PC-9 (cell line): Measurements from ENCODE around the gene DGCR6L. TPM values are rescaled to one million over a fixed set of nuclear protein-coding genes. Genes with fewer than 3 reads are reported as not detected.

Source experiments
- BruUV-seq: library from RNA; stranded (reverse); fragments of 400-500 nt; replicated peaks from 2 replicates; lab custom pipeline; 2021; lab: Mats Ljungman, UMichigan
- CTCF ChIA-PET: fragments of 300-600 bp; sonication (Branson Sonifier 250); formaldehyde crosslinking; loops from one replicate; lab custom pipeline; 2022; ENCODE audit warnings: antibody characterized with exemption; lab: Charles Lee
- POLR2A ChIA-PET: fragments of 300-600 bp; sonication (Branson Sonifier 250); formaldehyde crosslinking; loops from one replicate; lab custom pipeline; 2022; ENCODE audit warnings: antibody characterized with exemption; ENCODE audit not compliant: unreplicated experiment; lab: Charles Lee
- DNase-seq, 2 experiments: peaks; one replicate each; pipeline versions ENCODE4 v3.0.0 to v3.0.0-alpha.2; 2015 to 2022; ENCODE audit warnings: mixed read lengths in 1 of 2
- H2AFZ ChIP-seq: fragments of 200-600 bp; sonication (generic); 2 replicates; pipeline ENCODE4 v1.8.1; 2017; ENCODE audit warnings: antibody characterized with exemption
- H3F3A ChIP-seq: fragments of 200-600 bp; sonication (generic); 2 replicates; pipeline ENCODE4 v1.8.1; 2017; ENCODE audit warnings: antibody characterized with exemption, mild to moderate bottlenecking, low read depth; ENCODE audit not compliant: insufficient read depth
- H3K27ac ChIP-seq: fragments of 200-600 bp; sonication (generic); 2 replicates; pipeline ENCODE4 v1.6.1; 2016; ENCODE audit warnings: mixed run types
- H3K27me3 ChIP-seq: fragments of 200-600 bp; sonication (generic); 2 replicates; pipeline ENCODE4 v1.6.1; 2016; ENCODE audit warnings: low read depth, mixed run types; ENCODE audit not compliant: insufficient read depth
- H3K36me3 ChIP-seq: fragments of 200-600 bp; sonication (generic); 2 replicates; pipeline ENCODE4 v1.6.1; 2016; ENCODE audit warnings: low read depth, mixed run types
- H3K4me1 ChIP-seq: fragments of 200-600 bp; sonication (generic); replicated peaks from 2 replicates; pipeline ENCODE4 v1.6.1; 2016; ENCODE audit warnings: mixed run types; ENCODE audit not compliant: insufficient read depth
- H3K4me2 ChIP-seq: fragments of 200-600 bp; sonication (generic); 2 replicates; pipeline ENCODE4 v1.6.1; 2017; ENCODE audit warnings: mixed run types
- H3K4me3 ChIP-seq: fragments of 200-600 bp; sonication (generic); 2 replicates; pipeline ENCODE4 v1.6.1; 2016; ENCODE audit warnings: mixed run types
- H3K79me2 ChIP-seq: fragments of 200-600 bp; sonication (generic); 2 replicates; pipeline ENCODE4 v1.6.1; 2017; ENCODE audit warnings: low read depth, mixed run types
- H3K9me2 ChIP-seq: fragments of 200-600 bp; sonication (generic); 2 replicates; pipeline ENCODE4 v1.8.1; 2017; ENCODE audit warnings: mild to moderate bottlenecking; ENCODE audit not compliant: insufficient read depth
- H3K9me3 ChIP-seq: fragments of 200-600 bp; sonication (generic); 2 replicates; pipeline ENCODE4 v1.8.1; 2016; ENCODE audit warnings: low read depth; ENCODE audit not compliant: insufficient read depth
- H4K20me1 ChIP-seq: fragments of 200-600 bp; sonication (generic); 2 replicates; pipeline ENCODE4 v1.8.1; 2017; ENCODE audit not compliant: insufficient read depth
- CTCF ChIP-seq: fragments of 200-600 bp; sonication (generic); conservative IDR thresholded peaks from 2 replicates; pipeline ENCODE4 v1.6.1; 2017; ENCODE audit warnings: mixed run types, antibody characterized with exemption, mild to moderate bottlenecking, moderate library complexity
- EZH2 ChIP-seq: fragments of 200-600 bp; sonication (generic); IDR thresholded peaks from 2 replicates; pipeline ENCODE4 v1.8.0; 2017; ENCODE audit warnings: antibody characterized with exemption, low read depth
- intact Hi-C: fragments of 100-400 bp; cut with micrococcal nuclease; formaldehyde crosslinking; loops from one replicate; pipeline ENCODE4 v1.10.0; 2022; ENCODE audit not compliant: unreplicated experiment
- total RNA-seq: library from RNA; stranded (reverse); gene quantifications from 2 replicates; pipeline ENCODE4 v1.2.3, GENCODE V29; 2021

The DGCR6L gene
- total RNA-seq, 1 experiment from 2014 or later: 37.6 TPM

DNA sequence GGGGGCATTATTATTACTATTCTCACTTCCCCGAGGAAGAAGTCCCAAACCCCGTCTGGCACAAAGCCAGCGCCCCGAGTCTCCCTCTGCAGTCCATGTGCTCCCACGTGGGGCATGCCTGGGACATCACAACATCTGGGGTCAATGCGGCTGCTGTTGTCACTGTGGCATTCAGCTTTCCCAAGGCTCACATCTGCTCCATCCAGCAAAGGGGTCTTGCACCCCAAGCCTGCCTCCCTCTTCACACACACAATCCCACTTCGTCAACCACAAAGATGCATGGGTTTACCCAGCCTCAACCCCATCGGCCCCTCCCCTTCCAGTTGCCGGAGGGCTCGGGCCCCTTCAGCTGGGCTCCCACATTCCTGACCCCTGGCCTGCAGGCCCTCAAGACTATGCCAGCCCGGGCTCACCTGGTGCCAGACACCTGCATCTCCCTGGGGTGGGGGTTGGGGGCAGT is 28.2 kb downstream of the DGCR6L start:
- no peak for TF ChIP-seq CTCF
- ChIA-PET CTCF (no interaction called here), POLR2A (no interaction called here)
- no peaks in the 10 kb centered on the region for H3K4me1 ChIP-seq
- no peaks in the 10 kb centered on the region for H4K20me1 ChIP-seq
- no peaks in the 10 kb centered on the region for H3K9me3 ChIP-seq
- no peaks in the 10 kb centered on the region for H3K36me3 ChIP-seq
- H2AFZ ChIP-seq: no peak overlapping the region
- intact Hi-C loops: loop anchor here (10.0 kb wide), 1 partner anchor 163 kb away; no protein-coding TSS in a partner anchor
- BruUV-seq: no TSS peak
- no peaks in the 10 kb centered on the region for H3F3A ChIP-seq
- peaks cover 25% of the 10 kb centered on the region for H3K27me3 ChIP-seq
- no peak overlapping the region for H3K4me2 ChIP-seq
- no peaks in the 10 kb centered on the region for H3K9me2 ChIP-seq
- no peaks in the 10 kb centered on the region for H3K79me2 ChIP-seq
- H3K4me3 ChIP-seq: no peak overlapping the region
- no peak overlapping the region for H3K27ac ChIP-seq
- no peak for DNase-seq

GRCh38 chr22:20291249-20291586 is 28.6 kb downstream of the DGCR6L start:
- Histone ChIP-seq H3K4me1 (no peaks in the 10 kb centered on the region), H3F3A (no peaks in the 10 kb centered on the region), H3K9me3 (no peaks in the 10 kb centered on the region), H4K20me1 (no peaks in the 10 kb centered on the region), H3K27me3 (peaks cover 25% of the 10 kb centered on the region), H2AFZ (no peak overlapping the region), H3K4me2 (no peak overlapping the region), H3K4me3 (no peak overlapping the region), H3K36me3 (no peaks in the 10 kb centered on the region), H3K9me2 (no peaks in the 10 kb centered on the region), H3K27ac (no peak overlapping the region), H3K79me2 (no peaks in the 10 kb centered on the region)
- ChIA-PET POLR2A (no interaction called here), CTCF (no interaction called here)
- no peak for DNase-seq
- TF ChIP-seq CTCF (no peak), EZH2 (no peak)
- no TSS peak for BruUV-seq
- intact Hi-C loops: loop anchor here (10.0 kb wide), 1 partner anchor 164 kb away; no protein-coding TSS in a partner anchor

DNA sequence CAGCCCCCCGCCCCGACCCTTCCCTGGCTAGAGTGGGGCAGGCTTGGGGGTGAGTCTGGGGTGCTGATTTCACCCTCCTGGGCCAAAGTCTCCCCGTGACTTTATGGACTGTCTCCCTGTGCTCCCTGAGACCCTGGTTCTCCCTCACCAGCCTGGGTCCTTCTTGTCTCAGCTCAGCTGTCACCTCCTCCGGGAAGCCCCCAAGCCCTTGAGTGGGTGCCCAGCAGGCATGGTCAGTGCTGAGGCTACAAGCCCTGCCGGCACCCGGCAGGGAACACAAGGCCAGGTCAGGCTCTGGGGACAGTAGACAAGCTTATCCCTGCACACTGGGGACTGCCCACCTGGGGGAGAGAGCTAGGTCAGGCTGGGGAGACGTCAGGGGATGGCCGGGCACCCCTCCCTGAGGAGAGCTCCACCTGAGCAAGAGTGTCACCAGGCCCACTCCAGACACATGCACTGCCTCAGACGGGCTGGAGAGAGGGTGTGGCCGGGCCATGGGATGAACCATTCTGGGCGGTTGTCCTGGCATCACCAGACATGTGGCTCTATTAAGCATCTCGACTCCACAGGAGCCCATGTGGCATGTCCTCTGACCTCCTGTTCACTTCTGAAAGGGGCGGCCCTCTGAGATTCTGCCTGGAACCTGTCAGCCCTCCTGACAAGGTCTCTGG is 29.1 kb downstream of the DGCR6L start:
- H3K9me3 ChIP-seq: no peaks in the 10 kb centered on the region
- no peaks in the 10 kb centered on the region for H3K4me1 ChIP-seq
- H3K79me2 ChIP-seq: no peaks in the 10 kb centered on the region
- no peaks in the 10 kb centered on the region for H4K20me1 ChIP-seq
- POLR2A ChIA-PET: no interaction called here
- no peak overlapping the region for H3K4me2 ChIP-seq
- intact Hi-C loops: loop anchor here (10.0 kb wide), 1 partner anchor 164 kb away; no protein-coding TSS in a partner anchor
- no peak for DNase-seq
- no peaks in the 10 kb centered on the region for H3F3A ChIP-seq
- H3K9me2 ChIP-seq: no peaks in the 10 kb centered on the region
- no peaks in the 10 kb centered on the region for H3K36me3 ChIP-seq
- no peak overlapping the region for H3K4me3 ChIP-seq
- TF ChIP-seq EZH2 (no peak), CTCF (no peak)
- no peak overlapping the region for H2AFZ ChIP-seq
- no peak overlapping the region for H3K27ac ChIP-seq
- H3K27me3 ChIP-seq: peaks cover 25% of the 10 kb centered on the region
- CTCF ChIA-PET: no interaction called here
- BruUV-seq: no TSS peak
